ENCODE data around the gene MORN1. TPM values are rescaled to one million over a fixed set of nuclear protein-coding genes. Genes with fewer than 3 reads are reported as not detected.

Gene MORN1
- total RNA-seq (2013; cell fraction: nucleolus; rRNA removed), result 60.7 and 66.2 TPM in 2 replicates
- total RNA-seq (2014; rRNA removed) (7.9 and 8.7 TPM in 2 replicates), total RNA-seq (2014; rRNA removed; fragmentation: Illumina TruSeq; extraction: Trizol) (4.4 and 5.2 TPM in 2 replicates), total RNA-seq (2021) (5.8 and 7.4 TPM in 2 replicates), polyA plus RNA-seq (2011; rRNA removed) (2.3 and 3.5 TPM in 2 replicates), polyA plus RNA-seq (2014; fragmentation: Illumina TruSeq; extraction: Trizol) (1.7 and 2.0 TPM in 2 replicates), polyA plus RNA-seq (2014; fragmentation: Nextera tagmentation; extraction: Ambion mirVana) (1 to 10 TPM in 1 of 2 experiments, under 1 TPM in 1; 0.76 to 1.8 TPM), polyA plus RNA-seq (2014; rRNA removed) (6.8 and 7.7 TPM in 2 replicates), polyA plus RNA-seq (2016; fragmentation: Nextera tagmentation; extraction: Ambion mirVana) (1 to 10 TPM; 5.7 to 7.3 TPM), polyA minus RNA-seq (2011; rRNA and poly(A)+ RNA removed) (5.5 and 7.8 TPM in 2 replicates), Bru-seq, nascent RNA (percentile 50 among the genes with signal in this experiment), BruChase-seq, experiment 1, labeled RNA remaining after a 6-hour chase (percentile 56 among the genes with signal in this experiment), BruChase-seq, experiment 2, labeled RNA remaining after a 2-hour chase (percentile 51 among the genes with signal in this experiment)
- polyA plus RNA-seq (2011; ENCODE audit: low read depth), result 2.5 TPM
- 3.2 and 3.6 TPM in 2 replicates for polyA plus RNA-seq (2011; cell fraction: cytosol; rRNA removed)
- 8.8 and 10.2 TPM in 2 replicates for polyA plus RNA-seq (2011; cell fraction: nucleus; rRNA removed)
- 4.5 and 5.2 TPM in 2 replicates for polyA plus RNA-seq (2012)
- 1.9 and 2.1 TPM in 2 replicates for polyA minus RNA-seq (2011; cell fraction: cytosol; rRNA and poly(A)+ RNA removed)
- 6.2 and 9.4 TPM in 2 replicates for polyA minus RNA-seq (2011; cell fraction: nucleus; rRNA and poly(A)+ RNA removed)
- long read RNA-seq, experiment 1, result 0 reads
- long read RNA-seq, experiment 2, partial matches to known transcripts, result 0 of 1 reads
- long read RNA-seq, experiment 2, other reads (novel, unspliced or antisense), result 1 of 1 reads

GRCh38 chr1:2391041-2391930 lies at the start of gene MORN1, which contains the start of gene RER1:
Gene MORN1, minus strand, starts transcription at chr1:2391554. Its CDS starts 21 bp downstream, at chr1:2391533.
Gene RER1, plus strand, starts transcription at chr1:2391841. Its CDS starts 3,950 bp downstream, at chr1:2395791.
- peak; percentile 93 for DNase-seq (ENCODE audit: low read depth, low spot score)
- peak; percentile 97 for ATAC-seq
- CTCF ChIA-PET, result interaction anchor here (1.0 to 1.5 kb wide), 3 partner anchors 10 to 196 kb away, joined by 4 to 10 read pairs (median 7); partner anchors contain the start of gene FAAP20
- Histone ChIP-seq H3K4me3 (peak within 1 kb of the TSS; percentile 98), H3K79me2 (ENCODE audit: control insufficient read depth, insufficient read depth, low read length) (peaks cover 51% of the 10 kb centered on the region), H3K36me3 (ENCODE audit: control insufficient read depth in 2 of 2, insufficient read depth in 2 of 2, low read length in 1 of 2) (peaks cover 4 to 8% of the 10 kb centered on the region in 2 experiments; a peak in 1 of 4 replicates), H3K9me3 (replicated peaks; ENCODE audit: control insufficient read depth, insufficient read depth, low read length) (no peaks in the 10 kb centered on the region), H3K27me3 (replicated peaks in 1 of 2; ENCODE audit: control insufficient read depth in 2 of 2, insufficient read depth in 2 of 2, low read length in 1 of 2) (no peaks in the 10 kb centered on the region), H3K4me2 (ENCODE audit: control insufficient read depth, insufficient read depth) (peak within 1 kb of the TSS; percentile 95), H3K27ac (ENCODE audit: control insufficient read depth, insufficient read depth) (peak within 1 kb of the TSS; percentile 71), H4K20me1 (ENCODE audit: control insufficient read depth, insufficient read depth) (no peaks in the 10 kb centered on the region), H2AFZ (ENCODE audit: control insufficient read depth, low read depth, low read length) (peak within 1 kb of the TSS; percentile 86), H3K4me1 (ENCODE audit: control insufficient read depth, insufficient read depth, low read length) (peaks cover 42% of the 10 kb centered on the region), H3K9ac (ENCODE audit: control insufficient read depth, insufficient read depth, low read length) (peak within 1 kb of the TSS; percentile 92)
- SMC1A ChIA-PET (ENCODE audit: uncharacterized antibody, unreplicated experiment), result interaction anchor here (0.8 to 3.2 kb wide), 3 partner anchors 20 to 196 kb away, joined by 3 to 11 read pairs (median 4); partner anchors contain the start of genes FAAP20 and PEX10
- RAD21 ChIA-PET (ENCODE audit: unreplicated experiment), result interaction anchor here (0.9 to 1.9 kb wide), 5 partner anchors 10 to 196 kb away, joined by 3 to 16 read pairs (median 10); partner anchors contain the start of genes FAAP20 and PANK4
- under 1% methylated on average over 101 of the region's 103 CpGs for WGBS (ENCODE audit: insufficient coverage, insufficient replicate concordance, low lambda C conversion rate, missing lambda C conversion rate)
- BruUV-seq (replicated peaks), result TSS peak; percentile 54
- intact Hi-C loops (cut with micrococcal nuclease; ENCODE audit: unreplicated experiment), result no loop called here
- in situ Hi-C loops (cut with MboI), result no loop called here
- FAIRE-seq, result peak; percentile 97
- POLR2A ChIA-PET, result interaction anchor here (0.7 to 1.7 kb wide), 7 partner anchors 9 to 196 kb away, joined by 3 to 5 read pairs (median 4); partner anchors contain the start of genes FAAP20 and PANK4
- no peak for TF ChIP-seq CBX3 (IDR thresholded peaks at IDR 0.05; ENCODE audit: borderline replicate concordance, low read depth)
- no peak for TF ChIP-seq TBL1XR1 (IDR thresholded peaks at IDR 0.05; ENCODE audit: low read depth, low read length)
- peak; percentile 91 for TF ChIP-seq GABPA (IDR thresholded peaks at IDR 0.05; ENCODE audit: low read depth)
- TF ChIP-seq E4F1 (IDR thresholded peaks at IDR 0.05; ENCODE audit: borderline replicate concordance, partially characterized antibody), result no peak
- TF ChIP-seq EED (IDR thresholded peaks at IDR 0.05; ENCODE audit: low read depth), result no peak
- peak; percentile 96 for TF ChIP-seq YY1 (IDR thresholded peaks at IDR 0.05; ENCODE audit: low read depth, low read length)
- TF ChIP-seq KLF5 (IDR thresholded peaks at IDR 0.05; ENCODE audit: partially characterized antibody), result no peak
- TF ChIP-seq, protein P1, sequence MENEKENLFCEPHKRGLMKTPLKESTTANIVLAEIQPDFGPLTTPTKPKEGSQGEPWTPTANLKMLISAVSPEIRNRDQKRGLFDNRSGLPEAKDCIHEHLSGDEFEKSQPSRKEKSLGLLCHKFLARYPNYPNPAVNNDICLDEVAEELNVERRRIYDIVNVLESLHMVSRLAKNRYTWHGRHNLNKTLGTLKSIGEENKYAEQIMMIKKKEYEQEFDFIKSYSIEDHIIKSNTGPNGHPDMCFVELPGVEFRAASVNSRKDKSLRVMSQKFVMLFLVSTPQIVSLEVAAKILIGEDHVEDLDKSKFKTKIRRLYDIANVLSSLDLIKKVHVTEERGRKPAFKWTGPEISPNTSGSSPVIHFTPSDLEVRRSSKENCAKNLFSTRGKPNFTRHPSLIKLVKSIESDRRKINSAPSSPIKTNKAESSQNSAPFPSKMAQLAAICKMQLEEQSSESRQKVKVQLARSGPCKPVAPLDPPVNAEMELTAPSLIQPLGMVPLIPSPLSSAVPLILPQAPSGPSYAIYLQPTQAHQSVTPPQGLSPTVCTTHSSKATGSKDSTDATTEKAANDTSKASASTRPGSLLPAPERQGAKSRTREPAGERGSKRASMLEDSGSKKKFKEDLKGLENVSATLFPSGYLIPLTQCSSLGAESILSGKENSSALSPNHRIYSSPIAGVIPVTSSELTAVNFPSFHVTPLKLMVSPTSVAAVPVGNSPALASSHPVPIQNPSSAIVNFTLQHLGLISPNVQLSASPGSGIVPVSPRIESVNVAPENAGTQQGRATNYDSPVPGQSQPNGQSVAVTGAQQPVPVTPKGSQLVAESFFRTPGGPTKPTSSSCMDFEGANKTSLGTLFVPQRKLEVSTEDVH (IDR thresholded peaks at IDR 0.05; ENCODE audit: low read depth, partially characterized antibody), result no peak
- TF ChIP-seq ASH2L (IDR thresholded peaks at IDR 0.05; ENCODE audit: borderline replicate concordance, low read depth), result no peak
- TF ChIP-seq IKZF1 (conservative IDR thresholded peaks at IDR 0.05), result peak; percentile 94
- TF ChIP-seq, protein P2, sequence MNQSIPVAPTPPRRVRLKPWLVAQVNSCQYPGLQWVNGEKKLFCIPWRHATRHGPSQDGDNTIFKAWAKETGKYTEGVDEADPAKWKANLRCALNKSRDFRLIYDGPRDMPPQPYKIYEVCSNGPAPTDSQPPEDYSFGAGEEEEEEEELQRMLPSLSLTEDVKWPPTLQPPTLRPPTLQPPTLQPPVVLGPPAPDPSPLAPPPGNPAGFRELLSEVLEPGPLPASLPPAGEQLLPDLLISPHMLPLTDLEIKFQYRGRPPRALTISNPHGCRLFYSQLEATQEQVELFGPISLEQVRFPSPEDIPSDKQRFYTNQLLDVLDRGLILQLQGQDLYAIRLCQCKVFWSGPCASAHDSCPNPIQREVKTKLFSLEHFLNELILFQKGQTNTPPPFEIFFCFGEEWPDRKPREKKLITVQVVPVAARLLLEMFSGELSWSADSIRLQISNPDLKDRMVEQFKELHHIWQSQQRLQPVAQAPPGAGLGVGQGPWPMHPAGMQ (IDR thresholded peaks at IDR 0.05; ENCODE audit: borderline replicate concordance), result no peak

All from GM12878 (cell line).